ENCODE data around the gene CTNNA2.

CTNNA2 gene

GRCh38 chr2:80529466-80530165 is 1016.8 kb downstream of the CTNNA2 start:
- H3K9me3 ChIP-seq (ENCODE audit: severe bottlenecking) = no peaks in the 10 kb centered on the region
- TF ChIP-seq, protein P1, sequence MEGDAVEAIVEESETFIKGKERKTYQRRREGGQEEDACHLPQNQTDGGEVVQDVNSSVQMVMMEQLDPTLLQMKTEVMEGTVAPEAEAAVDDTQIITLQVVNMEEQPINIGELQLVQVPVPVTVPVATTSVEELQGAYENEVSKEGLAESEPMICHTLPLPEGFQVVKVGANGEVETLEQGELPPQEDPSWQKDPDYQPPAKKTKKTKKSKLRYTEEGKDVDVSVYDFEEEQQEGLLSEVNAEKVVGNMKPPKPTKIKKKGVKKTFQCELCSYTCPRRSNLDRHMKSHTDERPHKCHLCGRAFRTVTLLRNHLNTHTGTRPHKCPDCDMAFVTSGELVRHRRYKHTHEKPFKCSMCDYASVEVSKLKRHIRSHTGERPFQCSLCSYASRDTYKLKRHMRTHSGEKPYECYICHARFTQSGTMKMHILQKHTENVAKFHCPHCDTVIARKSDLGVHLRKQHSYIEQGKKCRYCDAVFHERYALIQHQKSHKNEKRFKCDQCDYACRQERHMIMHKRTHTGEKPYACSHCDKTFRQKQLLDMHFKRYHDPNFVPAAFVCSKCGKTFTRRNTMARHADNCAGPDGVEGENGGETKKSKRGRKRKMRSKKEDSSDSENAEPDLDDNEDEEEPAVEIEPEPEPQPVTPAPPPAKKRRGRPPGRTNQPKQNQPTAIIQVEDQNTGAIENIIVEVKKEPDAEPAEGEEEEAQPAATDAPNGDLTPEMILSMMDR (IDR thresholded peaks at IDR 0.05; ENCODE audit: low read depth, low read length) = no peak
- no peak overlapping the region for H3K4me3 ChIP-seq (ENCODE audit: low read depth, low read length)
- no peak overlapping the region for H3K27ac ChIP-seq
- no peak for DNase-seq
- H3K27me3 ChIP-seq (ENCODE audit: insufficient read depth, low read depth, severe bottlenecking) = no peaks in the 10 kb centered on the region
- H3K36me3 ChIP-seq = no peaks in the 10 kb centered on the region

- TF ChIP-seq, protein P1 (IDR thresholded peaks at IDR 0.05; ENCODE audit: low read depth, low read length) = no peak
- Histone ChIP-seq H3K9me3 (ENCODE audit: severe bottlenecking) (no peaks in the 10 kb centered on the region), H3K36me3 (no peaks in the 10 kb centered on the region), H3K27me3 (ENCODE audit: insufficient read depth, low read depth, severe bottlenecking) (no peaks in the 10 kb centered on the region), H3K4me3 (ENCODE audit: low read depth, low read length) (no peak overlapping the region), H3K27ac (no peak overlapping the region)
- no peak for DNase-seq
Observed at GRCh38 chr2:80530442-80531064, 1017.7 kb downstream of the CTNNA2 start.

- no peaks in the 10 kb centered on the region for H3K9me3 ChIP-seq (ENCODE audit: severe bottlenecking)
- no peak overlapping the region for H3K27ac ChIP-seq
- no peaks in the 10 kb centered on the region for H3K27me3 ChIP-seq (ENCODE audit: insufficient read depth, low read depth, severe bottlenecking)
- TF ChIP-seq, protein P1 (IDR thresholded peaks at IDR 0.05; ENCODE audit: low read depth, low read length) = no peak
- H3K36me3 ChIP-seq = no peaks in the 10 kb centered on the region
- no peak for DNase-seq
- no peak overlapping the region for H3K4me3 ChIP-seq (ENCODE audit: low read depth, low read length)
Observed at GRCh38 chr2:80531319-80531718, 1018.5 kb downstream of the CTNNA2 start.

DNA sequence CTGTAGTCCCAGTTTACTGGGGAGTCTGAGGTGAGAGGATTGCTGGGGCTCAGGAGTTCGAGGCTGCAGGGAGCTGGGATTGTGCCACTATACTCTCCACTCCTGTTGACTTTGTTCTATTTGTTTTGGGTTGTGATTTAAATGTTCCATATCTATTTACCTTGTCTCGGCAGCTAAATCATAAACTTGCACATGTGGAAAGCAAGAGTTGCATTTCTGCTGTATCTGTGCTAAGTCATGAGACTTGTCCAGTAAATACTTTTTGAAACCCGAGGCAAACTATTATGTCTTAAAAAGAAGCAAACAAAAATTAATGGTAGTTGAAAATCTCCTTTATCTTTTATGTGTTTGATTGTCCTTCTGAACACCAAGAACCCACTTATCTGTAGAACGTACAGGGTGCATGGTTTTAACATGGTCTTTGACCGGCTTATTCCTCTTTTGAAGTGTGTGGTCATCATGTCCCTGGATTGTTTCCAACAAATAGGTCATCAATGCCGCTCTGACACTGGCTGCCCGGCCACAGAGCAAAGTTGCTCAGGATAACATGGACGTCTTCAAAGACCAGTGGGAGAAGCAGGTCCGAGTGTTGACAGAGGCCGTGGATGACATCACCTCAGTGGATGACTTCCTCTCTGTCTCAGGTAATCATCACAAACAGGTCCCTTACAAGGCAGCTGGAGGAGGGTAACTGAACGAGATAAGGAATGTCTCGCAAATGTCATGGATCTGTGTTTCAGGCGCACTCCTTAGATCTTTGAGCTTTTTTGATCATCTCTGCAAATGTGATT is 1032.8 kb downstream of the CTNNA2 start:
- TF ChIP-seq, protein P1 (IDR thresholded peaks at IDR 0.05; ENCODE audit: low read depth, low read length) = no peak
- Histone ChIP-seq H3K27ac (no peak overlapping the region), H3K36me3 (no peaks in the 10 kb centered on the region)

GRCh38 chr2:80546766-80547165 is 1033.9 kb downstream of the CTNNA2 start:
- no peaks in the 10 kb centered on the region for H3K36me3 ChIP-seq
- TF ChIP-seq, protein P1 (IDR thresholded peaks at IDR 0.05; ENCODE audit: low read depth, low read length) = no peak
- no peaks in the 10 kb centered on the region for H3K27me3 ChIP-seq (ENCODE audit: insufficient read depth, low read depth, severe bottlenecking)
- no peak overlapping the region for H3K27ac ChIP-seq
- no peak overlapping the region for H3K4me3 ChIP-seq (ENCODE audit: low read depth, low read length)
- DNase-seq = no peak
- no peaks in the 10 kb centered on the region for H3K9me3 ChIP-seq (ENCODE audit: severe bottlenecking)

More for the DNA sequence above, 1032.8 kb downstream of the CTNNA2 start:
- H3K9me3 ChIP-seq (ENCODE audit: severe bottlenecking) = no peaks in the 10 kb centered on the region
- no peak for DNase-seq
- no peak overlapping the region for H3K4me3 ChIP-seq (ENCODE audit: low read depth, low read length)
- H3K27me3 ChIP-seq (ENCODE audit: insufficient read depth, low read depth, severe bottlenecking) = no peaks in the 10 kb centered on the region
